B cell (primary cell): ENCODE data around the gene USP33. TPM values are rescaled to one million over a fixed set of nuclear protein-coding genes. Genes with fewer than 3 reads are reported as not detected.

ENCODE experiments used
- ATAC-seq: fragments of 200-7000 bp; cut with Tn5 transposase; one replicate; pipeline ENCODE4 v1.10.0; 2021; ENCODE audit warnings: low read depth, mild to moderate bottlenecking, moderate number of reproducible peaks, moderate library complexity
- CTCF ChIA-PET: fragments of 350-600 bp; sonication (Branson Sonifier 250); formaldehyde crosslinking; loops from one replicate; lab custom pipeline; 2021; ENCODE audit warnings: antibody characterized with exemption, inconsistent platforms; lab: Charles Lee
- POLR2A ChIA-PET: fragments of 350-600 bp; sonication (Branson Sonifier 250); formaldehyde crosslinking; loops from one replicate; lab custom pipeline; 2021; ENCODE audit warnings: antibody characterized with exemption; lab: Charles Lee
- DNase-seq: peaks from one replicate; pipeline ENCODE4 v3.0.0; 2013
- H2AFZ ChIP-seq: 2 replicates; pipeline ENCODE4 v1.6.1; 2012; ENCODE audit warnings: mild to moderate bottlenecking, low read depth, low read length; ENCODE audit not compliant: insufficient read depth, poor library complexity, severe bottlenecking
- H3K27ac ChIP-seq, 2 donors: 1 replicate in 1 of 2; 2 replicates in 1 of 2; pipeline ENCODE4 v1.5.1; 2012 to 2013; ENCODE audit warnings: low read length in 2 of 2, mild to moderate bottlenecking in 2 of 2, moderate library complexity in 1 of 2
- H3K27me3 ChIP-seq, 4 experiments: fragments of 200-600 bp in 1 of 4; sonication (generic) in 1 of 4; replicated peaks in 1 of 4; 1 replicate in 2 of 4; 2 replicates in 2 of 4; pipeline versions ENCODE4 v1.6.1 to v1.7.0; 2013 to 2016; ENCODE audit warnings: low read length in 3 of 4, mild to moderate bottlenecking in 2 of 4, mixed read lengths in 1 of 4, moderate library complexity in 1 of 4; ENCODE audit not compliant: insufficient read depth in 4 of 4, control insufficient read depth in 3 of 4; ENCODE audit errors: control extremely low read depth in 1 of 4
- H3K36me3 ChIP-seq, 2 experiments: replicated peaks in 1 of 2; 1 replicate in 1 of 2; 2 replicates in 1 of 2; pipeline versions ENCODE4 v1.6.1 to v1.7.1; 2013; ENCODE audit warnings: low read length in 1 of 2; ENCODE audit not compliant: insufficient read depth in 2 of 2, control insufficient read depth in 1 of 2; ENCODE audit errors: control extremely low read depth in 1 of 2, extremely low read depth in 1 of 2
- H3K4me1 ChIP-seq, 2 donors: fragments of 200-600 bp in 1 of 2; sonication (generic) in 1 of 2; 1 replicate in 1 of 2; 2 replicates in 1 of 2; pipeline versions ENCODE4 v1.5.1 to v1.6.1; 2013 to 2017; ENCODE audit warnings: low read length in 2 of 2; ENCODE audit not compliant: control insufficient read depth in 2 of 2, insufficient read depth in 2 of 2
- H3K4me2 ChIP-seq: replicated peaks from 2 replicates; pipeline ENCODE3; 2012; ENCODE audit warnings: mild to moderate bottlenecking, low read depth, low read length; ENCODE audit not compliant: poor library complexity, severe bottlenecking
- H3K4me3 ChIP-seq, 5 experiments: fragments of 200-600 bp in 1 of 5; sonication (generic) in 1 of 5; 1 replicate in 3 of 5; 2 replicates in 2 of 5; pipeline versions ENCODE4 v1.5.1 to v1.7.0; 2011 to 2016; ENCODE audit warnings: low read length in 4 of 5, mild to moderate bottlenecking in 4 of 5, low read depth in 2 of 5, control low read depth in 1 of 5, moderate library complexity in 1 of 5; ENCODE audit not compliant: insufficient read depth in 1 of 5; ENCODE audit errors: control extremely low read depth in 1 of 5, extremely low read depth in 1 of 5
- H3K79me2 ChIP-seq: fragments of 200-600 bp; sonication (generic); one replicate; pipeline ENCODE4 v1.6.0; 2016; ENCODE audit warnings: low read length; ENCODE audit not compliant: control insufficient read depth, insufficient read depth
- H3K9ac ChIP-seq: fragments of 200-600 bp; sonication (generic); 2 replicates; pipeline ENCODE4 v1.6.1; 2017; ENCODE audit warnings: mild to moderate bottlenecking, low read length, moderate library complexity
- H3K9me3 ChIP-seq, 3 donors: one replicate each; pipeline versions ENCODE4 v1.6.1 to v1.7.1; 2013; ENCODE audit warnings: low read length in 2 of 3; ENCODE audit not compliant: control insufficient read depth in 2 of 3, insufficient read depth in 1 of 3; ENCODE audit errors: control extremely low read depth in 1 of 3
- H4K20me1 ChIP-seq: 2 replicates; pipeline ENCODE4 v1.6.0; 2012; ENCODE audit warnings: mild to moderate bottlenecking, low read length; ENCODE audit not compliant: insufficient read depth, control insufficient read depth, poor library complexity, severe bottlenecking
- H3K27ac Mint-ChIP-seq: one replicate; pipeline ENCODE4 v1.8.0; 2021; ENCODE audit warnings: mixed read lengths
- H3K27me3 Mint-ChIP-seq: one replicate; pipeline ENCODE4 v1.8.0; 2021; ENCODE audit warnings: mixed read lengths
- H3K4me1 Mint-ChIP-seq: one replicate; pipeline ENCODE4 v1.8.0; 2021; ENCODE audit warnings: mixed read lengths
- H3K4me3 Mint-ChIP-seq: one replicate; pipeline ENCODE4 v1.8.0; 2021; ENCODE audit warnings: mixed read lengths
- H3K9me3 Mint-ChIP-seq: one replicate; pipeline ENCODE4 v1.8.0; 2022; ENCODE audit warnings: mixed read lengths; ENCODE audit not compliant: insufficient read depth
- EZH2 ChIP-seq: IDR thresholded peaks from 2 replicates; pipeline ENCODE4 v1.6.1; 2012; ENCODE audit warnings: borderline replicate concordance, low read depth, mild to moderate bottlenecking, moderate library complexity, low read length; ENCODE audit not compliant: insufficient read depth, poor library complexity, severe bottlenecking
- WGBS: methylation state at CpG from one replicate; pipeline ENCODE4 v1.1.5; 2013; ENCODE audit warnings: missing lambda C conversion rate; ENCODE audit not compliant: insufficient coverage; 5-methylcytosine and 5-hydroxymethylcytosine counted together
- intact Hi-C: fragments of 100-400 bp; cut with micrococcal nuclease; formaldehyde crosslinking; loops from one replicate; pipeline ENCODE4 v1.10.0; 2022
- polyA plus RNA-seq: library from polyadenylated mRNA; depleted of rRNA; stranded (reverse); fragments of >200 nt; gene quantifications from 2 replicates; pipeline ENCODE4 v1.2.3, GENCODE V29; 2012
- total RNA-seq, 2 donors: library from RNA; stranded (reverse); fragments of 120-200 nt in 1 of 2; gene quantifications; 1 replicate in 1 of 2; 2 replicates in 1 of 2; pipeline versions ENCODE4 v1.2.3 to v1.2.4, GENCODE V29; 2013 to 2022
- TF ChIP-seq, protein P1 (sequence below): fragments of 200-600 bp; IDR thresholded peaks from one replicate; pipeline ENCODE4 v1.8.0; 2022; ENCODE audit warnings: antibody characterized with exemption, mild to moderate bottlenecking

The USP33 gene
- total and polyA plus RNA-seq, 2 donors (not counting 1 experiment from before 2014, with no cell fraction given), result 24.8 to 83.4 TPM

DNA sequence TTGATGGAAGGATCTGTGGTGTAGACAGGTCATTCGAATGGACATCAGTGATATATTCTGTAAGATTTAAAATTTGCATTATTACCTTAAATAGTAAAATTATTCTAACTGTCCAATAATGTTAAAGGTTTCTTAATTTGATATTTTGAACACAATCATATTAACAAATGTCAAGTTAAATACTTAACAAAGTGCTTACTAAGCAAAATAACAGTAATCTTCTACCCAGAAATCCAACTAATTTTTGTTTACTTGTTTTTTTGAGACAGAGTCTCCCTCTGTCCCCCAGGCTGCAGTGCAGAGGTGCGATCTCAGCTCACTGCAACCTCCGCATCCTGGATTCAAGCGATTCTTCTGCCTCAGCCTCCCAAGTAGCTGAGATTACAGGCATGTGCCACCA lies 33.9 kb downstream of the USP33 start:
- H3K27ac Mint-ChIP-seq, result no peak overlapping the region
- TF ChIP-seq EZH2, result no peak
- TF ChIP-seq, protein P1, sequence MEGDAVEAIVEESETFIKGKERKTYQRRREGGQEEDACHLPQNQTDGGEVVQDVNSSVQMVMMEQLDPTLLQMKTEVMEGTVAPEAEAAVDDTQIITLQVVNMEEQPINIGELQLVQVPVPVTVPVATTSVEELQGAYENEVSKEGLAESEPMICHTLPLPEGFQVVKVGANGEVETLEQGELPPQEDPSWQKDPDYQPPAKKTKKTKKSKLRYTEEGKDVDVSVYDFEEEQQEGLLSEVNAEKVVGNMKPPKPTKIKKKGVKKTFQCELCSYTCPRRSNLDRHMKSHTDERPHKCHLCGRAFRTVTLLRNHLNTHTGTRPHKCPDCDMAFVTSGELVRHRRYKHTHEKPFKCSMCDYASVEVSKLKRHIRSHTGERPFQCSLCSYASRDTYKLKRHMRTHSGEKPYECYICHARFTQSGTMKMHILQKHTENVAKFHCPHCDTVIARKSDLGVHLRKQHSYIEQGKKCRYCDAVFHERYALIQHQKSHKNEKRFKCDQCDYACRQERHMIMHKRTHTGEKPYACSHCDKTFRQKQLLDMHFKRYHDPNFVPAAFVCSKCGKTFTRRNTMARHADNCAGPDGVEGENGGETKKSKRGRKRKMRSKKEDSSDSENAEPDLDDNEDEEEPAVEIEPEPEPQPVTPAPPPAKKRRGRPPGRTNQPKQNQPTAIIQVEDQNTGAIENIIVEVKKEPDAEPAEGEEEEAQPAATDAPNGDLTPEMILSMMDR, result no peak
- H3K79me2 ChIP-seq, result no peaks in the 10 kb centered on the region
- no peak overlapping the region for H3K4me2 ChIP-seq
- no peak overlapping the region for H3K4me3 ChIP-seq
- no peak overlapping the region for H3K4me3 Mint-ChIP-seq
- H3K4me1 Mint-ChIP-seq, result no peaks in the 10 kb centered on the region
- 100% methylated on average over 3 of the region's 4 CpGs for WGBS
- ChIA-PET POLR2A (no interaction called here), CTCF (no interaction called here)
- no peak for DNase-seq
- no peaks in the 10 kb centered on the region for H4K20me1 ChIP-seq
- no peaks in the 10 kb centered on the region for H3K27me3 Mint-ChIP-seq
- ATAC-seq, result no peak
- no peaks in the 10 kb centered on the region for H3K9me3 ChIP-seq
- no peak overlapping the region for H3K9ac ChIP-seq
- intact Hi-C loops, result no loop called here
- H2AFZ ChIP-seq, result no peak overlapping the region
- peaks cover 25 to 80% of the 10 kb centered on the region in 2 experiments for H3K36me3 ChIP-seq
- H3K9me3 Mint-ChIP-seq, result no peaks in the 10 kb centered on the region
- H3K4me1 ChIP-seq, result no peaks in the 10 kb centered on the region
- no peaks in the 10 kb centered on the region for H3K27me3 ChIP-seq
- no peak overlapping the region for H3K27ac ChIP-seq

DNA sequence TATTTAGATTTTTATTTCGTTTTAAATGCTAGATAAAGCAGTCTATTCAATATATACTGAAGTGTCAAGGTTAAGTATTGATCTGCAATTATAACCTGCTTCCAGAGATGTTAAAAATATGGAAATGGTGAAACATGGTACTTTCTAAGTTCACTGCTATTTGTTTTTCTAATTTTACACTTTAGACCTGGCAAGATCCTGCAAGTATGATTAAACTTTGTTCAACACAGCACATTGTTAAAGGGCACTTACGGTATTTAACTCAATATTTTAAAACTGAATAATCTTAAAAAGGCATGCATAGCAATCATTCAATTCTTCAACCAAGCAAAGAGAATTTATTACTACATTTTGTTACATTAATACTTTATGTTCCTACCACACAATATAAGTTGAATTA lies 41.5 kb downstream of the USP33 start:
- Mint-ChIP-seq H3K27ac (no peak overlapping the region), H3K4me1 (no peaks in the 10 kb centered on the region), H3K9me3 (no peaks in the 10 kb centered on the region), H3K4me3 (no peak overlapping the region), H3K27me3 (no peaks in the 10 kb centered on the region)
- Histone ChIP-seq H3K4me2 (no peak overlapping the region), H3K4me3 (no peak overlapping the region), H4K20me1 (no peaks in the 10 kb centered on the region), H3K36me3 (peaks cover 27 to 70% of the 10 kb centered on the region in 2 experiments), H2AFZ (no peak overlapping the region), H3K27me3 (no peaks in the 10 kb centered on the region), H3K27ac (no peak overlapping the region), H3K4me1 (no peaks in the 10 kb centered on the region), H3K79me2 (no peaks in the 10 kb centered on the region), H3K9ac (no peak overlapping the region), H3K9me3 (no peaks in the 10 kb centered on the region)
- no peak for ATAC-seq
- intact Hi-C loops, result no loop called here
- POLR2A ChIA-PET, result no interaction called here
- TF ChIP-seq, protein P1, result no peak
- TF ChIP-seq EZH2, result no peak
- CTCF ChIA-PET, result no interaction called here
- no CpG with 5 or more reads among the region's 2 CpGs for WGBS
- no peak for DNase-seq
